HEK293T (cell line): ENCODE results near the gene ARHGAP32.

Experiments
- FOXA1 ChIP-seq: fragments of 450-650 bp; IDR thresholded peaks from 2 replicates; pipeline ENCODE4 v1.6.1; 2016; ENCODE audit warnings: mild to moderate bottlenecking
- LEF1 ChIP-seq: fragments of 450-650 bp; IDR thresholded peaks from 2 replicates; pipeline ENCODE4 v1.6.1; 2017; ENCODE audit warnings: mild to moderate bottlenecking, borderline replicate concordance

DNA sequence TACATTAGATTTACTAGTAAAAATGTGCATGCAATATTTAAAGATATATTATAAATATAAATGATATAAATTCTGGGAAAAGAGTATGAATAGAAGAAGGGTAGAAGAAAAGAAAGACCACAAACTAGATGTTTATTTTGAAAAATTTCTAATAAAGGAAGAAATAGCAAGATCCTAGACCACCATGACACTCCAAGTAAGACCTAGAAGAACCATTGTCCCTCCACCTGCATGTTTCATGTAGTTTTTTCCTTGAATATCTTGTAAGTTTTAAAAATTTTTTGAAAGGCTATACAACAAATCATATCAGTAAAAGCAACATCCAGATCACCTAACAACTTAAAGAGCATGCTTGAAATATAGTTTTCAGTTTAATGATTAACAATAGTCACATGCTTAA is 46.8 kb downstream of the ARHGAP32 start:
- no peak for TF ChIP-seq FOXA1
- TF ChIP-seq LEF1, result no peak
